Epithelial cell of proximal tubule (primary cell): ENCODE results near the gene NDST1. TPM values are rescaled to one million over a fixed set of nuclear protein-coding genes. Genes with fewer than 3 reads are reported as not detected.

Source experiments
- DNase-seq: peaks from one replicate; pipeline ENCODE4 v3.0.0-alpha.2; 2011; ENCODE audit warnings: low read depth
- H3K4me3 ChIP-seq: 2 replicates; pipeline ENCODE4 v1.5.1; 2011; ENCODE audit warnings: low read depth, mild to moderate bottlenecking, low read length
- total RNA-seq: library from RNA; depleted of rRNA; stranded (reverse); fragments of >200 nt; gene quantifications from 2 replicates; pipeline ENCODE4 v1.2.3, GENCODE V29; 2015
- TF ChIP-seq, protein P1 (sequence below): conservative IDR thresholded peaks from 2 replicates; pipeline ENCODE4 v1.5.1; 2012; ENCODE audit warnings: low read depth, mild to moderate bottlenecking, low read length

Gene NDST1
- total RNA-seq, 1 donor from 2014 or later: 65.4 TPM

DNA sequence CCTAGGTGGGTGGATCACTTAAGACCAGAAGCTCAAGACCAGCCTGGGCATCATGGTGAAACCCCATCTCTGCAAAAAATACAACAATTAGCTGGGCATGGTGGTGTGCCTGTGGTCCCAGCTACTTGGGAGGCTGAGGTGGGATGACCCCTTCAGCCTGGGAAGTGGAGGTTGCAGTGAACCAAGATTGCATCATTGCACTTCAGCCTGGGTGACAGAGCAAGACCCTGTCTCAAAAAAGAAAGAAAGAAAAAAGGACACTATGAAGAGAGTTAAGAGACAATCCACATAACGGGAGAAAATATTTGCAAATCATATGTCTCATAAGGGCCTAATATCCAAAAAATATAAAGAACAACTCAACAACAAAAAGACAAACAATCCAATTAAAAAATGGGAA, 57.9 kb downstream of the NDST1 start:
- no peak overlapping the region for H3K4me3 ChIP-seq
- TF ChIP-seq, protein P1, sequence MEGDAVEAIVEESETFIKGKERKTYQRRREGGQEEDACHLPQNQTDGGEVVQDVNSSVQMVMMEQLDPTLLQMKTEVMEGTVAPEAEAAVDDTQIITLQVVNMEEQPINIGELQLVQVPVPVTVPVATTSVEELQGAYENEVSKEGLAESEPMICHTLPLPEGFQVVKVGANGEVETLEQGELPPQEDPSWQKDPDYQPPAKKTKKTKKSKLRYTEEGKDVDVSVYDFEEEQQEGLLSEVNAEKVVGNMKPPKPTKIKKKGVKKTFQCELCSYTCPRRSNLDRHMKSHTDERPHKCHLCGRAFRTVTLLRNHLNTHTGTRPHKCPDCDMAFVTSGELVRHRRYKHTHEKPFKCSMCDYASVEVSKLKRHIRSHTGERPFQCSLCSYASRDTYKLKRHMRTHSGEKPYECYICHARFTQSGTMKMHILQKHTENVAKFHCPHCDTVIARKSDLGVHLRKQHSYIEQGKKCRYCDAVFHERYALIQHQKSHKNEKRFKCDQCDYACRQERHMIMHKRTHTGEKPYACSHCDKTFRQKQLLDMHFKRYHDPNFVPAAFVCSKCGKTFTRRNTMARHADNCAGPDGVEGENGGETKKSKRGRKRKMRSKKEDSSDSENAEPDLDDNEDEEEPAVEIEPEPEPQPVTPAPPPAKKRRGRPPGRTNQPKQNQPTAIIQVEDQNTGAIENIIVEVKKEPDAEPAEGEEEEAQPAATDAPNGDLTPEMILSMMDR: no peak
- DNase-seq: no peak

DNA sequence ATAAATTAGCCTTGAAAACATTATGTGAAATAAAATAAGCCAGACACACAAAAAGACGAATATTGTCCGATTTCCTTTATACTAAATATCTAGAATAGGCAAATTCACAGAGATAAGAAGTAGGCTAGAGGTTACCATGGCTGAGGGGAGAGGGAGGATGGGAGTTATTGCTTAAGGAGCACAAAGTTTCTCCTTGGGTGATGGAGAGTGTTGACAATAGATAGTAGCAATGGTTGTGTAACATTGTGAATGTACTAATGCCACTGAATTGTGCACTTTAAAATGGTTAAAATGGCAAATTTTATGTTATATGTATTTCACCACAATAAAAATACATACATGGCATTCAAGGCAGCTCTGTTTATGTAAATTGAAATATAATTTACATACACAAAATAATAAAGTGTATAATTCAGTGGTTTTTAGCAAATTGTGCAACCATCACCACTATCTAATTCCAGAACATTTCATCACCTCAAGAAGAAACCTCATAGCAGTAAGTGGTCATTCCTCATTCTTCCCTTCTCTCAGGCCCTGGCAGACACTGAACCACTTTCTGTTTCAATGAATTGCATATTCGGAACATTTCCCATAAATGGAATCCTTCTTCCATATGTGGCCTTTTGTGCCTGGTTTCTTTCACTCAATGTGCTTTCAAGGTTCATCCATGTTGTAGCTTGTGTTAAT, 59.2 kb downstream of the NDST1 start:
- TF ChIP-seq, protein P1: no peak
- no peak overlapping the region for H3K4me3 ChIP-seq
- no peak for DNase-seq

DNA sequence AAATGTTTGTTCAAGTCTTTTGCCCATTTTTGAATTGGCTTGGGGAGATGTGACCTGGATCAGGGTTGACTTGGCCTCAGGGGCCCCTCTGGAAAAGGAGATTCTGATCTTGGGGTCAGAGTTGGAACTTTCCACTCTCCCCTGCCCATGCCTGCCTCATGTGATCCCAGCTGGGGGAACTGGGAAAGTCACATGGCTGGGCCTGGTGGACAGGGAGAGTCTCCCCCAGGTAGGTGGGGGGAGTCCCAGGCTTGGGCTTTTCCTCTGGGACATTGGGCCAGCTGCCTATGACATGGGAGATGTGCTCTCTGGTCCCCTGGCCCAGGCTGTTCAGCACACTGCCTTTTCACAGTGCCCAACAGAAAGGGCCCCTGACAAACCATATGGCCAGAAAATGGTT, 60.7 kb downstream of the NDST1 start:
- TF ChIP-seq, protein P1: no peak
- DNase-seq: no peak

DNA sequence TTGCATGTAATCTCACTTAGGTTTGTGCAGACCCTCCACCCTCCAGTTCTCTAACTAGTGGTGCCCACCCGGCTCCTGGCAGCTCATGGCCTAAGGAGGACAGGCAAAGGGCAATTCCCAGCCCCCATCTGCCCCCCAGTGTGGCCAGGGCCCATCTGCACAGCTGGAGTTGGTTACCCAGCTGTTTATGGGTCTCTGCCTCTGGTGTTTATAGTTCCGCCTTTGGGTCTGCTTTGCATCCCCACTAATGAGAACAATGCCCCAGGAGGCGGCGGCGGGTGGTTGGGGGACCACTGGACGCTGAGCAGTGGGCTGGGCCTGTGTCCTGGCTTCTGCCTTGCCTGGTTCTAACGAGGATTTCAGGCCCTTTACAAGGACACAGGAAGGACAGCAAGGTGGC, 62.4 kb downstream of the NDST1 start:
- TF ChIP-seq, protein P1: no peak
- DNase-seq: no peak
- H3K4me3 ChIP-seq: no peak overlapping the region

More for the DNA sequence above, 60.7 kb downstream of the NDST1 start:
- no peak overlapping the region for H3K4me3 ChIP-seq

DNA sequence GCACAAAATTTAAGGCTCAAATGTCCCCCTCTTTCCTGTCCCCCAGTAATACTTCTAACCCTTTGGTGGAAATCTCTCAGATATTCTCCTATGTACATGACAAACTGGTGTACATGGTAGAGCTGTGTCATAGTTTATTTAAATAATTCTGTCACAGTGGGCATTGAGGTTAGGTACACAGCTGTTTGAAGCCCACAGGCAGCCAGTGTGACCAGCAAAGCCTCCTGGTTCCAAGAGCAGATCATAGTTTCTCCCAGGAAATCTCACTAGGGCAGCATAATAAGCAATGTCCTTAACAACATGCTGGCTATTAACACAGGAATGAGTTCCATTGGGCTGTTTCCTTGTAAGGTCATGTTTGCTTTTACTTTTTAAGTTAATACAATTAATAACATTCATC, 63.9 kb downstream of the NDST1 start:
- no peak overlapping the region for H3K4me3 ChIP-seq
- TF ChIP-seq, protein P1: no peak
- no peak for DNase-seq

DNA sequence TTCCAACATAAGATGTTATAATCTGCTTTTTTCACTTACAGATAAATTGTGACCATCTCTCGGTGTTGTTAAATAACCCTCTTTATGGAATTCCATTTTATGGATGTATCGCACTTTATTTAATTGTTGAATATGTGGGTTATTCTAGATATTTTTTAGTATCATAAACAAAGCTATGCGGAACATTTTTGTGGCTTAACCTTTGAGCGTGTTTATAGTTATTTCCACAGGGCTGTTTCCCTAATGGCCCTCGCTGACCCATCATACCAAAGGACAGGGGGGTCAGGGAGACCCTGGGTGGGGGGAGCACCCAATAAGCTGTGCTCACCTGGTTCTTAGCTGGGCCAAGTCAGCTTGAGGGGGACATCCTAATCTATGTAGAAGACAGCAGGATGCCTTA, 65.3 kb downstream of the NDST1 start:
- no peak overlapping the region for H3K4me3 ChIP-seq
- no peak for DNase-seq
- TF ChIP-seq, protein P1: no peak
